Activated naive CD8-positive, alpha-beta T cell (primary cell): Measurements from ENCODE around the gene SNED1.
A peak's percentile ranks its signal among the peaks of the same experiment; 100 is the strongest.

ENCODE experiments used
- H3K27ac Mint-ChIP-seq: one replicate; pipeline ENCODE4 v1.8.0; 2021; ENCODE audit warnings: mixed read lengths
- H3K27me3 Mint-ChIP-seq: one replicate; pipeline ENCODE4 v1.8.0; 2021; ENCODE audit warnings: mixed read lengths
- H3K36me3 Mint-ChIP-seq: one replicate; pipeline ENCODE4 v1.8.0; 2021; ENCODE audit warnings: mixed read lengths
- H3K4me1 Mint-ChIP-seq: one replicate; pipeline ENCODE4 v1.8.0; 2021; ENCODE audit warnings: low read depth, mixed read lengths
- H3K4me3 Mint-ChIP-seq: one replicate; pipeline ENCODE4 v1.8.0; 2021; ENCODE audit warnings: mild to moderate bottlenecking, mixed read lengths
- H3K9me3 Mint-ChIP-seq: one replicate; pipeline ENCODE4 v1.8.0; 2021; ENCODE audit warnings: low read depth, mixed read lengths

The SNED1 gene

GRCh38 chr2:241001413-241002274 lies 3.2 kb downstream of the SNED1 start:
- Mint-ChIP-seq H3K4me1 (peaks cover 45% of the 10 kb centered on the region), H3K27ac (peak overlapping the region; percentile 5), H3K27me3 (peaks cover 2% of the 10 kb centered on the region), H3K36me3 (peaks cover 19% of the 10 kb centered on the region), H3K4me3 (peak overlapping the region; percentile 60), H3K9me3 (peaks cover 5% of the 10 kb centered on the region)

- peaks cover 44% of the 10 kb centered on the region for H3K4me1 Mint-ChIP-seq
- no peak overlapping the region for H3K27ac Mint-ChIP-seq
- no peaks in the 10 kb centered on the region for H3K27me3 Mint-ChIP-seq
These were observed 4.0 kb downstream of the SNED1 start for GRCh38 chr2:241002275-241003046.

GRCh38 chr2:241003047-241003360 lies 4.6 kb downstream of the SNED1 start:
- peaks cover 5% of the 10 kb centered on the region for H3K9me3 Mint-ChIP-seq
- peaks cover 48% of the 10 kb centered on the region for H3K4me1 Mint-ChIP-seq
- H3K27ac Mint-ChIP-seq: no peak overlapping the region
- H3K4me3 Mint-ChIP-seq: no peak overlapping the region
- peaks cover 18% of the 10 kb centered on the region for H3K36me3 Mint-ChIP-seq
- no peaks in the 10 kb centered on the region for H3K27me3 Mint-ChIP-seq

More at GRCh38 chr2:241002275-241003046, 4.0 kb downstream of the SNED1 start:
- peaks cover 18% of the 10 kb centered on the region for H3K36me3 Mint-ChIP-seq
- H3K9me3 Mint-ChIP-seq: peaks cover 5% of the 10 kb centered on the region
- no peak overlapping the region for H3K4me3 Mint-ChIP-seq

- peak overlapping the region; percentile 58 for H3K27ac Mint-ChIP-seq
- no peak overlapping the region for H3K4me3 Mint-ChIP-seq
- H3K27me3 Mint-ChIP-seq: no peaks in the 10 kb centered on the region
- peaks cover 5% of the 10 kb centered on the region for H3K9me3 Mint-ChIP-seq
- H3K4me1 Mint-ChIP-seq: peaks cover 49% of the 10 kb centered on the region
- peaks cover 18% of the 10 kb centered on the region for H3K36me3 Mint-ChIP-seq
These were observed 5.0 kb downstream of the SNED1 start for GRCh38 chr2:241003369-241003768.

GRCh38 chr2:241003830-241004564 lies 5.6 kb downstream of the SNED1 start:
- Mint-ChIP-seq H3K27me3 (no peaks in the 10 kb centered on the region), H3K9me3 (peaks cover 5% of the 10 kb centered on the region), H3K4me1 (peaks cover 56% of the 10 kb centered on the region), H3K4me3 (no peak overlapping the region), H3K27ac (peak overlapping the region; percentile 58), H3K36me3 (peaks cover 18% of the 10 kb centered on the region)

- Mint-ChIP-seq H3K27ac (no peak overlapping the region), H3K27me3 (no peaks in the 10 kb centered on the region), H3K9me3 (peaks cover 5% of the 10 kb centered on the region), H3K4me3 (no peak overlapping the region), H3K36me3 (peaks cover 18% of the 10 kb centered on the region), H3K4me1 (peaks cover 58% of the 10 kb centered on the region)
These were observed 7.2 kb downstream of the SNED1 start for GRCh38 chr2:241005569-241005968.

GRCh38 chr2:241006412-241006811 lies 8.0 kb downstream of the SNED1 start:
- Mint-ChIP-seq H3K27me3 (no peaks in the 10 kb centered on the region), H3K27ac (peak overlapping the region; percentile 8), H3K4me3 (peak overlapping the region; percentile 5), H3K4me1 (peaks cover 57% of the 10 kb centered on the region), H3K9me3 (peaks cover 5% of the 10 kb centered on the region), H3K36me3 (peaks cover 14% of the 10 kb centered on the region)

GRCh38 chr2:241007111-241007510 lies 8.7 kb downstream of the SNED1 start:
- H3K9me3 Mint-ChIP-seq: peaks cover 5% of the 10 kb centered on the region
- no peak overlapping the region for H3K4me3 Mint-ChIP-seq
- H3K27ac Mint-ChIP-seq: peak overlapping the region; percentile 8
- peaks cover 14% of the 10 kb centered on the region for H3K36me3 Mint-ChIP-seq
- peaks cover 58% of the 10 kb centered on the region for H3K4me1 Mint-ChIP-seq
- H3K27me3 Mint-ChIP-seq: no peaks in the 10 kb centered on the region

GRCh38 chr2:241007880-241008710 lies 9.7 kb downstream of the SNED1 start:
- peaks cover 14% of the 10 kb centered on the region for H3K36me3 Mint-ChIP-seq
- peaks cover 5% of the 10 kb centered on the region for H3K9me3 Mint-ChIP-seq
- peaks cover 64% of the 10 kb centered on the region for H3K4me1 Mint-ChIP-seq
- no peaks in the 10 kb centered on the region for H3K27me3 Mint-ChIP-seq
- H3K4me3 Mint-ChIP-seq: no peak overlapping the region
- H3K27ac Mint-ChIP-seq: peak overlapping the region; percentile 54

GRCh38 chr2:241008711-241009121 lies 10.3 kb downstream of the SNED1 start:
- peaks cover 11% of the 10 kb centered on the region for H3K36me3 Mint-ChIP-seq
- H3K4me3 Mint-ChIP-seq: peak overlapping the region; percentile 66
- H3K27me3 Mint-ChIP-seq: no peaks in the 10 kb centered on the region
- peak overlapping the region; percentile 88 for H3K27ac Mint-ChIP-seq
- H3K4me1 Mint-ChIP-seq: peaks cover 64% of the 10 kb centered on the region
- peaks cover 5% of the 10 kb centered on the region for H3K9me3 Mint-ChIP-seq

- Mint-ChIP-seq H3K27me3 (no peaks in the 10 kb centered on the region), H3K27ac (peak overlapping the region; percentile 88), H3K4me1 (peaks cover 65% of the 10 kb centered on the region), H3K4me3 (peak overlapping the region; percentile 66), H3K9me3 (peaks cover 5% of the 10 kb centered on the region), H3K36me3 (peaks cover 9% of the 10 kb centered on the region)
These were observed 10.8 kb downstream of the SNED1 start for GRCh38 chr2:241009191-241009590.

- no peaks in the 10 kb centered on the region for H3K27me3 Mint-ChIP-seq
- H3K4me1 Mint-ChIP-seq: peaks cover 65% of the 10 kb centered on the region
- H3K36me3 Mint-ChIP-seq: peaks cover 9% of the 10 kb centered on the region
- peaks cover 5% of the 10 kb centered on the region for H3K9me3 Mint-ChIP-seq
- peak overlapping the region; percentile 88 for H3K27ac Mint-ChIP-seq
- H3K4me3 Mint-ChIP-seq: peak overlapping the region; percentile 65
These were observed 11.4 kb downstream of the SNED1 start for GRCh38 chr2:241009601-241010530.

- H3K27ac Mint-ChIP-seq: peak overlapping the region; percentile 88
- H3K36me3 Mint-ChIP-seq: peaks cover 6% of the 10 kb centered on the region
- H3K9me3 Mint-ChIP-seq: peaks cover under 1% of the 10 kb centered on the region
- H3K4me1 Mint-ChIP-seq: peaks cover 68% of the 10 kb centered on the region
- H3K27me3 Mint-ChIP-seq: no peaks in the 10 kb centered on the region
- peak overlapping the region; percentile 65 for H3K4me3 Mint-ChIP-seq
These were observed 12.3 kb downstream of the SNED1 start for GRCh38 chr2:241010531-241011295.
